Neural progenitor cell (in vitro differentiated cells): Measurements from ENCODE around the gene IL17RA.

Experiments used
- EZH2phosphoT487 ChIP-seq: fragments of 200-600 bp; sonication (generic); IDR thresholded peaks from 2 replicates; pipeline ENCODE4 v1.6.1; 2017; ENCODE audit warnings: antibody characterized with exemption
- TF ChIP-seq, protein P1 (sequence below): fragments of 200-600 bp; sonication (generic); IDR thresholded peaks from 2 replicates; pipeline ENCODE4 v1.5.1; 2017; ENCODE audit warnings: antibody characterized with exemption, mild to moderate bottlenecking

DNA sequence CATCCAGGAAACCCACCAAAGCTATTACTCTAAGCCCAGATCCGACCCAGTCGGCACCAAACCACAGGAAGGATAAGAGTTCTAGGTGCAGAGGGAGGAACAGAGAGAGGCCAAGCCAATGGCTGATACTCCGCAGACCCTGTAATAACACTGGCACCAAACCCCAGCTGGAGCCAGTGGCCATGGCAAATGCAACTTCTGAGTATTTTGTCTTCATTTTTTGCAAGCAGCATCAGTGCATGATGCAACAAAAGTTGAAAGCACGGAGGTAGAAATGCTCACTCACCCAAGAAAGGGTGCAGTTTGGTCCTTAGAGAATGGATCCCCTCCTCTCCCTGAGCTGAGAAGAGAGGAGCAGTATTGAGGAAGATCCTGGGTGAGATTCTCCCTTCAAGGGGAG lies 33.5 kb downstream of the IL17RA start:
- TF ChIP-seq, protein P1, sequence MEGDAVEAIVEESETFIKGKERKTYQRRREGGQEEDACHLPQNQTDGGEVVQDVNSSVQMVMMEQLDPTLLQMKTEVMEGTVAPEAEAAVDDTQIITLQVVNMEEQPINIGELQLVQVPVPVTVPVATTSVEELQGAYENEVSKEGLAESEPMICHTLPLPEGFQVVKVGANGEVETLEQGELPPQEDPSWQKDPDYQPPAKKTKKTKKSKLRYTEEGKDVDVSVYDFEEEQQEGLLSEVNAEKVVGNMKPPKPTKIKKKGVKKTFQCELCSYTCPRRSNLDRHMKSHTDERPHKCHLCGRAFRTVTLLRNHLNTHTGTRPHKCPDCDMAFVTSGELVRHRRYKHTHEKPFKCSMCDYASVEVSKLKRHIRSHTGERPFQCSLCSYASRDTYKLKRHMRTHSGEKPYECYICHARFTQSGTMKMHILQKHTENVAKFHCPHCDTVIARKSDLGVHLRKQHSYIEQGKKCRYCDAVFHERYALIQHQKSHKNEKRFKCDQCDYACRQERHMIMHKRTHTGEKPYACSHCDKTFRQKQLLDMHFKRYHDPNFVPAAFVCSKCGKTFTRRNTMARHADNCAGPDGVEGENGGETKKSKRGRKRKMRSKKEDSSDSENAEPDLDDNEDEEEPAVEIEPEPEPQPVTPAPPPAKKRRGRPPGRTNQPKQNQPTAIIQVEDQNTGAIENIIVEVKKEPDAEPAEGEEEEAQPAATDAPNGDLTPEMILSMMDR, result no peak
- no peak for TF ChIP-seq EZH2phosphoT487
